ENCODE data around the gene PARVG. TPM values are rescaled to one million over a fixed set of nuclear protein-coding genes. Genes with fewer than 3 reads are reported as not detected.

PARVG gene
- total and polyA plus RNA-seq, 2 of the 13 experiments (the other 11 are each of a cell fraction or from before 2014, with no cell fraction given) = not detected

- TF ChIP-seq UBTF (CRISPR knock-in tag; IDR thresholded peaks at IDR 0.05) (no peak), ZNF782 (CRISPR knock-in tag; IDR thresholded peaks at IDR 0.05; ENCODE audit: borderline replicate concordance) (no peak), ZFY (CRISPR knock-in tag; IDR thresholded peaks at IDR 0.05) (no peak), BORCS8-MEF2B (CRISPR knock-in tag; IDR thresholded peaks at IDR 0.05) (no peak)
Observed at GRCh38 chr22:44179989-44180705, 578 bp upstream of the PARVG start (continued).

- Histone ChIP-seq H4K20me1 (ENCODE audit: insufficient read depth, low read length) (no peaks in the 10 kb centered on the region), H3K4me1 (ENCODE audit: insufficient read depth, low read length) (no peaks in the 10 kb centered on the region), H2AFZ (ENCODE audit: low read length) (no peak overlapping the region), H3K27ac (ENCODE audit: extremely low read length, insufficient read depth, low read length) (no peak overlapping the region), H3K79me2 (ENCODE audit: insufficient read depth, low read length) (no peaks in the 10 kb centered on the region), H3K9me3 (ENCODE audit: low read length) (no peaks in the 10 kb centered on the region), H3K4me3 (replicated peaks in 1 of 3; ENCODE audit: insufficient read depth in 1 of 3, low read depth in 2 of 3, low read length in 3 of 3) (no peak overlapping the region), H3K27me3 (ENCODE audit: control insufficient read depth in 1 of 2, insufficient read depth in 2 of 2, low read length in 2 of 2) (peaks cover 2 to 59% of the 10 kb centered on the region in 2 experiments; a peak in 4 of 5 replicates), H3K9ac (ENCODE audit: insufficient read depth, low read depth, low read length) (no peak overlapping the region), H3K36me3 (replicated peaks in 1 of 2; ENCODE audit: control insufficient read depth in 1 of 2, insufficient read depth in 2 of 2, low read length in 2 of 2) (no peaks in the 10 kb centered on the region), H3K4me2 (ENCODE audit: low read depth, low read length) (no peak overlapping the region)
- FAIRE-seq = no peak
- ATAC-seq = no peak
- BruUV-seq (replicated peaks) = no TSS peak
- CTCF ChIA-PET (ENCODE audit: low intra/inter-chr PET ratio, low total read pairs) = no interaction called here
- intact Hi-C loops (cut with micrococcal nuclease; ENCODE audit: unreplicated experiment) = no loop called here
- no peak for DNase-seq (ENCODE audit: low spot score)
- POLR2A ChIA-PET = no interaction called here
- in situ Hi-C loops (cut with HindIII; ENCODE audit: extremely low pct_ligation_motif_present, low pct_unique_long_range_greater_than_20kb) = no loop called here
- 35% methylated on average over 22 of the region's 40 CpGs for WGBS (ENCODE audit: low lambda C conversion rate)
- no peak for TF ChIP-seq SP4 (CRISPR knock-in tag; IDR thresholded peaks at IDR 0.05)
- TF ChIP-seq ZNF570 (CRISPR knock-in tag; IDR thresholded peaks at IDR 0.05; ENCODE audit: borderline replicate concordance) = no peak
- no peak for TF ChIP-seq ZNF672 (CRISPR knock-in tag; IDR thresholded peaks at IDR 0.05)
- no peak for TF ChIP-seq NFKB2 (CRISPR knock-in tag; IDR thresholded peaks at IDR 0.05; ENCODE audit: borderline replicate concordance)
- TF ChIP-seq ZNF281 (CRISPR knock-in tag; IDR thresholded peaks at IDR 0.05; ENCODE audit: borderline replicate concordance) = no peak
- no peak for TF ChIP-seq TEAD3 (CRISPR knock-in tag; optimal IDR thresholded peaks at IDR 0.05; ENCODE audit: borderline replicate concordance)
- no peak for TF ChIP-seq TARDBP (CRISPR knock-in tag; IDR thresholded peaks at IDR 0.05)
- no peak for TF ChIP-seq RFX3 (CRISPR knock-in tag; IDR thresholded peaks at IDR 0.05)
- no peak for TF ChIP-seq ZNF83 (CRISPR knock-in tag; IDR thresholded peaks at IDR 0.05; ENCODE audit: borderline replicate concordance)
- no peak for TF ChIP-seq ZBTB1 (CRISPR knock-in tag; IDR thresholded peaks at IDR 0.05; ENCODE audit: borderline replicate concordance)
- TF ChIP-seq MXI1 (IDR thresholded peaks at IDR 0.05; ENCODE audit: borderline replicate concordance, low read depth, low read length) = no peak
- no peak for TF ChIP-seq ZNF264 (CRISPR knock-in tag; IDR thresholded peaks at IDR 0.05)
- TF ChIP-seq NBN (conservative IDR thresholded peaks at IDR 0.05) = no peak
Observed at GRCh38 chr22:44181033-44181911, 547 bp downstream of the PARVG start.
